Measurements from ENCODE around the gene EPG5. TPM values are rescaled to one million over a fixed set of nuclear protein-coding genes. Genes with fewer than 3 reads are reported as not detected.

Gene EPG5
- total and polyA plus RNA-seq, 9 of the 15 experiments (the other 6 are each of a cell fraction or from before 2014, with no cell fraction given), result 1.3 to 10.7 (median 5.2) TPM

DNA sequence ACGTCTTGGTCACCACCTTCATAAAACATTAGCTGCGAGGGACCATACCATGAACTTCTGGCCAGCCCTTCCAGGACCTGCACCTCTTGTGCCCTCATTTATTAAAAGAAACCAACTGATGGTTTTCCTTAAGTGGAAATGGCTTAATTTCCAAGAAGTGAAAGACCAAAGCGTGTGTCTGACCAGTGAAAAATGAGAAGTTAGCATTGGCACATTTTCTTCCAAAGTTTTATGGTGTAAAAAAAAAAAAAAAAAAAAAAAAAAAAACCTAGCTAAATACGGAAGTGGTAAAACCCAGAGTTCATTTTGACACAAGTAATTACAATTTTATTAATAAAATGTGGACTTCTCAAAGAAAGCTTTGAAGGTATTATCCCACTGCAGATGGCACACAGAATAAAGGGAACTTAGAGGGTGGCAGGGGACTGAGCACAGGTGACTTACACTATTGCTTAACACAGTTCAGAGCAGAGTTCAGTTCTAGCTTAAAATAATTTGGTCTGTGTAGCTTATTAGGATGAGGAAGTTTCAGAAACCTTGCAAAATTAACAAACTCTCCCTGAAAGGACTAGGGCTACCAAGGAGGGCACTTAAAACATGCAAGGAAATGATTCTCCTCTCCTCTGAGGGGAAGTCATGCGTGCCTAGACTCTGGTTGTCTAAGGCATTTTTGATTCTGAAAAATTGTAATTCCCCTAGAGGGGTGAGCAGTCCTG lies 42.2 kb upstream of the EPG5 start:
- Histone ChIP-seq H3K27ac (ENCODE audit: extremely low read depth, low read depth, low read length) (no peak overlapping the region), H3K4me2 (ENCODE audit: insufficient read depth, low read length) (no peak overlapping the region), H3K9ac (ENCODE audit: insufficient read depth in 1 of 2, low read depth in 2 of 2, low read length in 2 of 2) (no peak overlapping the region), H2AFZ (ENCODE audit: low read depth, low read length) (no peak overlapping the region), H3K9me3 (replicated peaks; ENCODE audit: control insufficient read depth, insufficient read depth, low read depth, low read length) (no peaks in the 10 kb centered on the region), H3K27me3 (ENCODE audit: control insufficient read depth in 2 of 2, insufficient read depth in 2 of 2, low read length in 2 of 2) (no peaks in the 10 kb centered on the region), H3K4me1 (replicated peaks in 1 of 2; ENCODE audit: control insufficient read depth in 2 of 2, insufficient read depth in 2 of 2, low read length in 2 of 2) (peaks cover 0 to 5% of the 10 kb centered on the region in 2 experiments; a peak in 3 of 5 replicates), H4K20me1 (replicated peaks; ENCODE audit: control insufficient read depth, insufficient read depth, low read length) (no peaks in the 10 kb centered on the region), H3K36me3 (ENCODE audit: control insufficient read depth, insufficient read depth, low read length) (peaks cover 30% of the 10 kb centered on the region; the same call in 2 of the 3 replicates), H3K4me3 (no peak overlapping the region), H3K9me1 (ENCODE audit: control insufficient read depth, insufficient read depth, low read length) (no peaks in the 10 kb centered on the region), H3K79me2 (ENCODE audit: control insufficient read depth, insufficient read depth, low read length) (no peaks in the 10 kb centered on the region)
- in situ Hi-C loops (cut with MboI) (no loop called here), intact Hi-C loops (cut with micrococcal nuclease) (no loop called here)
- DNase-seq (ENCODE audit: extremely low read depth in 1 of 4, low spot score in 3 of 4) (no peak), FAIRE-seq (no peak), ATAC-seq (no peak)
- 84% methylated on average over 4 of the region's 5 CpGs for WGBS (ENCODE audit: insufficient coverage, low coverage, missing lambda C conversion rate)
- BruUV-seq (replicated peaks), result no TSS peak
- POLR2A ChIA-PET, result interaction anchor here (1.1 kb wide), 1 partner anchor 11 kb away, joined by 4 read pairs; no protein-coding TSS in a partner anchor
- CTCF ChIA-PET (ENCODE audit: low intra/inter-chr PET ratio), result no interaction called here
- TF ChIP-seq, protein P1, sequence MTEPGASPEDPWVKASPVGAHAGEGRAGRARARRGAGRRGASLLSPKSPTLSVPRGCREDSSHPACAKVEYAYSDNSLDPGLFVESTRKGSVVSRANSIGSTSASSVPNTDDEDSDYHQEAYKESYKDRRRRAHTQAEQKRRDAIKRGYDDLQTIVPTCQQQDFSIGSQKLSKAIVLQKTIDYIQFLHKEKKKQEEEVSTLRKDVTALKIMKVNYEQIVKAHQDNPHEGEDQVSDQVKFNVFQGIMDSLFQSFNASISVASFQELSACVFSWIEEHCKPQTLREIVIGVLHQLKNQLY (CRISPR knock-in tag; conservative IDR thresholded peaks at IDR 0.05), result no peak
- TF ChIP-seq, protein P2, sequence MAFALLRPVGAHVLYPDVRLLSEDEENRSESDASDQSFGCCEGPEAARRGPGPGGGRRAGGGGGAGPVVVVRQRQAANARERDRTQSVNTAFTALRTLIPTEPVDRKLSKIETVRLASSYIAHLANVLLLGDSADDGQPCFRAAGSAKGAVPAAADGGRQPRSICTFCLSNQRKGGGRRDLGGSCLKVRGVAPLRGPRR (CRISPR knock-in tag; IDR thresholded peaks at IDR 0.05), result no peak
- TF ChIP-seq, protein P3, sequence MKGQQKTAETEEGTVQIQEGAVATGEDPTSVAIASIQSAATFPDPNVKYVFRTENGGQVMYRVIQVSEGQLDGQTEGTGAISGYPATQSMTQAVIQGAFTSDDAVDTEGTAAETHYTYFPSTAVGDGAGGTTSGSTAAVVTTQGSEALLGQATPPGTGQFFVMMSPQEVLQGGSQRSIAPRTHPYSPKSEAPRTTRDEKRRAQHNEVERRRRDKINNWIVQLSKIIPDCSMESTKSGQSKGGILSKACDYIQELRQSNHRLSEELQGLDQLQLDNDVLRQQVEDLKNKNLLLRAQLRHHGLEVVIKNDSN (CRISPR knock-in tag; IDR thresholded peaks at IDR 0.05), result no peak
- TF ChIP-seq ZNF311 (CRISPR knock-in tag; IDR thresholded peaks at IDR 0.05) (no peak), ZKSCAN8 (CRISPR knock-in tag; IDR thresholded peaks at IDR 0.05) (no peak), SRF (CRISPR knock-in tag; IDR thresholded peaks at IDR 0.05) (no peak), EHMT2 (IDR thresholded peaks at IDR 0.05) (no peak), TBL1XR1 (IDR thresholded peaks at IDR 0.05; ENCODE audit: low read length in 2 of 2) (no peak), SREBF1 (IDR thresholded peaks at IDR 0.05; ENCODE audit: borderline replicate concordance, low read depth, low read length) (no peak), TAF1 (IDR thresholded peaks at IDR 0.05; ENCODE audit: control insufficient read depth, extremely low read depth, insufficient read depth, low read length, severe bottlenecking) (no peak)
- TF ChIP-seq, protein P4, sequence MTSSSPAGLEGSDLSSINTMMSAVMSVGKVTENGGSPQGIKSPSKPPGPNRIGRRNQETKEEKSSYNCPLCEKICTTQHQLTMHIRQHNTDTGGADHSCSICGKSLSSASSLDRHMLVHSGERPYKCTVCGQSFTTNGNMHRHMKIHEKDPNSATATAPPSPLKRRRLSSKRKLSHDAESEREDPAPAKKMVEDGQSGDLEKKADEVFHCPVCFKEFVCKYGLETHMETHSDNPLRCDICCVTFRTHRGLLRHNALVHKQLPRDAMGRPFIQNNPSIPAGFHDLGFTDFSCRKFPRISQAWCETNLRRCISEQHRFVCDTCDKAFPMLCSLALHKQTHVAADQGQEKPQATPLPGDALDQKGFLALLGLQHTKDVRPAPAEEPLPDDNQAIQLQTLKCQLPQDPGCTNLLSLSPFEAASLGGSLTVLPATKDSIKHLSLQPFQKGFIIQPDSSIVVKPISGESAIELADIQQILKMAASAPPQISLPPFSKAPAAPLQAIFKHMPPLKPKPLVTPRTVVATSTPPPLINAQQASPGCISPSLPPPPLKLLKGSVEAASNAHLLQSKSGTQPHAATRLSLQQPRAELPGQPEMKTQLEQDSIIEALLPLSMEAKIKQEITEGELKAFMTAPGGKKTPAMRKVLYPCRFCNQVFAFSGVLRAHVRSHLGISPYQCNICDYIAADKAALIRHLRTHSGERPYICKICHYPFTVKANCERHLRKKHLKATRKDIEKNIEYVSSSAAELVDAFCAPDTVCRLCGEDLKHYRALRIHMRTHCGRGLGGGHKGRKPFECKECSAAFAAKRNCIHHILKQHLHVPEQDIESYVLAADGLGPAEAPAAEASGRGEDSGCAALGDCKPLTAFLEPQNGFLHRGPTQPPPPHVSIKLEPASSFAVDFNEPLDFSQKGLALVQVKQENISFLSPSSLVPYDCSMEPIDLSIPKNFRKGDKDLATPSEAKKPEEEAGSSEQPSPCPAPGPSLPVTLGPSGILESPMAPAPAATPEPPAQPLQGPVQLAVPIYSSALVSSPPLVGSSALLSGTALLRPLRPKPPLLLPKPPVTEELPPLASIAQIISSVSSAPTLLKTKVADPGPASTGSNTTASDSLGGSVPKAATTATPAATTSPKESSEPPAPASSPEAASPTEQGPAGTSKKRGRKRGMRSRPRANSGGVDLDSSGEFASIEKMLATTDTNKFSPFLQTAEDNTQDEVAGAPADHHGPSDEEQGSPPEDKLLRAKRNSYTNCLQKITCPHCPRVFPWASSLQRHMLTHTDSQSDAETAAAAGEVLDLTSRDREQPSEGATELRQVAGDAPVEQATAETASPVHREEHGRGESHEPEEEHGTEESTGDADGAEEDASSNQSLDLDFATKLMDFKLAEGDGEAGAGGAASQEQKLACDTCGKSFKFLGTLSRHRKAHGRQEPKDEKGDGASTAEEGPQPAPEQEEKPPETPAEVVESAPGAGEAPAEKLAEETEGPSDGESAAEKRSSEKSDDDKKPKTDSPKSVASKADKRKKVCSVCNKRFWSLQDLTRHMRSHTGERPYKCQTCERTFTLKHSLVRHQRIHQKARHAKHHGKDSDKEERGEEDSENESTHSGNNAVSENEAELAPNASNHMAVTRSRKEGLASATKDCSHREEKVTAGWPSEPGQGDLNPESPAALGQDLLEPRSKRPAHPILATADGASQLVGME (CRISPR knock-in tag; IDR thresholded peaks at IDR 0.05), result no peak
- TF ChIP-seq, protein P5, sequence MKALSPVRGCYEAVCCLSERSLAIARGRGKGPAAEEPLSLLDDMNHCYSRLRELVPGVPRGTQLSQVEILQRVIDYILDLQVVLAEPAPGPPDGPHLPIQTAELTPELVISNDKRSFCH (CRISPR knock-in tag; IDR thresholded peaks at IDR 0.05), result no peak
- TF ChIP-seq, protein P5 (tag; IDR thresholded peaks at IDR 0.05), result no peak
